ENCODE data around the gene SLC6A18.

SLC6A18 gene

GRCh38 chr5:1257363-1257762 lies 32.2 kb downstream of the SLC6A18 start:
- TF ChIP-seq, protein P1, sequence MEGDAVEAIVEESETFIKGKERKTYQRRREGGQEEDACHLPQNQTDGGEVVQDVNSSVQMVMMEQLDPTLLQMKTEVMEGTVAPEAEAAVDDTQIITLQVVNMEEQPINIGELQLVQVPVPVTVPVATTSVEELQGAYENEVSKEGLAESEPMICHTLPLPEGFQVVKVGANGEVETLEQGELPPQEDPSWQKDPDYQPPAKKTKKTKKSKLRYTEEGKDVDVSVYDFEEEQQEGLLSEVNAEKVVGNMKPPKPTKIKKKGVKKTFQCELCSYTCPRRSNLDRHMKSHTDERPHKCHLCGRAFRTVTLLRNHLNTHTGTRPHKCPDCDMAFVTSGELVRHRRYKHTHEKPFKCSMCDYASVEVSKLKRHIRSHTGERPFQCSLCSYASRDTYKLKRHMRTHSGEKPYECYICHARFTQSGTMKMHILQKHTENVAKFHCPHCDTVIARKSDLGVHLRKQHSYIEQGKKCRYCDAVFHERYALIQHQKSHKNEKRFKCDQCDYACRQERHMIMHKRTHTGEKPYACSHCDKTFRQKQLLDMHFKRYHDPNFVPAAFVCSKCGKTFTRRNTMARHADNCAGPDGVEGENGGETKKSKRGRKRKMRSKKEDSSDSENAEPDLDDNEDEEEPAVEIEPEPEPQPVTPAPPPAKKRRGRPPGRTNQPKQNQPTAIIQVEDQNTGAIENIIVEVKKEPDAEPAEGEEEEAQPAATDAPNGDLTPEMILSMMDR (IDR thresholded peaks at IDR 0.05; ENCODE audit: borderline replicate concordance, insufficient read depth, low read depth, low read length) = no peak
- H3K4me3 ChIP-seq (ENCODE audit: low read depth, low read length) = no peak overlapping the region

GRCh38 chr5:1257841-1258240 lies 32.7 kb downstream of the SLC6A18 start:
- TF ChIP-seq, protein P1 (IDR thresholded peaks at IDR 0.05; ENCODE audit: borderline replicate concordance, insufficient read depth, low read depth, low read length) = no peak
- no peak overlapping the region for H3K4me3 ChIP-seq (ENCODE audit: low read depth, low read length)

DNA sequence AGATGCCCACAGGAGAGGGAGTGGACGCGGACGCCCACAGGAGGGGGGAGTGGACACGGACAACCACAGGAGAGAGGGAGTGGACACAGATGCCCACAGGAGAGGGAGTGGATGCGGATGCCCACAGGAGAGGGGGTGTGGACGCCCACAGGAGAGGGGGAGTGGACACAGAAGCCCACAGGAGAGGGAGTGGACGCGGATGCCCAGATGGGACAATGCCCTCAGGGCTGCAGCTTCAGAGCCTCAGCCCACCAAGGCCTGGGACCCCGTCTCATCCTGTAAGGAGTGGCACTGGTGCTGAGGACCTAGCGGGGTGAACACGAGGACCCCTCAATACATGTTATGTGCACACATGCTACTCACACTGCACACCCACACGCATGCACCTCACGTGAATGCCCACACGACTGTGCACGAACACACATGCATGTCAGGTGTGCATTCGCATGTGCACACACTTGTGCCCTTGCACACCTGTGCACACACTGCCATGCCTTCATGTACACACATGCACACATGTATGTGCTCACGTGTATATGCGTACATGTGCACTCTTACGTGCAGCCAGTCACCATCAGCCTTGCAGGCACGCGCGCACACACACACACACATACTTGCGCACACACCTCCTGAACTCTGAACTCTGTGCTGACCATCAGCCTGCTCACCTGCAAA lies 34.8 kb downstream of the SLC6A18 start:
- TF ChIP-seq, protein P1 (IDR thresholded peaks at IDR 0.05; ENCODE audit: borderline replicate concordance, insufficient read depth, low read depth, low read length) = no peak
- no peak overlapping the region for H3K4me3 ChIP-seq (ENCODE audit: low read depth, low read length)

DNA sequence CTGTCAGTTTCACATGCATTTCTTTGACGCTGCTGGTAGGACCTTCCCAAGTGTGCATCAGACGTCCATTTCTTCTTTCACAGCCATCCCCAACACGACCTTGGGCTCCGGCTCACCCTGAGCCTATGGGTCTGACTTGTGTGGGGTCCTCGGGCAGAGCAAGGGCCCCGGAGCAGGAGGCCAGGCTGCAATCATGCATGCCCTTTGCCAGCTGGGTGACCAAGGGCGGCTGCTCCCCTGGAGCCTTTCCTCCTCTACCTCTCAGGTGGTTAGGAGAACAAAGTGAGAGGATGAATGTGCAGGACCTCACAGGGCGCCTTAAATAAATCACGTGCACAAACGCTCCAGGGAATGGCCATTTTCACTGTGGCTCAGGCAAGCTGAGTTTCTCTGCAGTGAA lies 36.5 kb downstream of the SLC6A18 start:
- no peak overlapping the region for H3K4me3 ChIP-seq (ENCODE audit: low read depth, low read length)
- TF ChIP-seq, protein P1 (IDR thresholded peaks at IDR 0.05; ENCODE audit: borderline replicate concordance, insufficient read depth, low read depth, low read length) = no peak

- no peak overlapping the region for H3K4me3 ChIP-seq (ENCODE audit: low read depth, low read length)
- TF ChIP-seq, protein P1 (IDR thresholded peaks at IDR 0.05; ENCODE audit: borderline replicate concordance, insufficient read depth, low read depth, low read length) = no peak
Measured at GRCh38 chr5:1262381-1262780, 37.2 kb downstream of the SLC6A18 start.

GRCh38 chr5:1264211-1264610 lies 39.0 kb downstream of the SLC6A18 start:
- H3K4me3 ChIP-seq (ENCODE audit: low read depth, low read length) = no peak overlapping the region
- TF ChIP-seq, protein P1 (IDR thresholded peaks at IDR 0.05; ENCODE audit: borderline replicate concordance, insufficient read depth, low read depth, low read length) = no peak

GRCh38 chr5:1265026-1265425 lies 39.8 kb downstream of the SLC6A18 start:
- no peak overlapping the region for H3K4me3 ChIP-seq (ENCODE audit: low read depth, low read length)
- TF ChIP-seq, protein P1 (IDR thresholded peaks at IDR 0.05; ENCODE audit: borderline replicate concordance, insufficient read depth, low read depth, low read length) = no peak

Measured in GM12875 (cell line).